Activated gamma-delta T cell treated with anti-CD3 and anti-CD28 coated beads, Interleukin-2, amount 50 U/mL, for 16 hours (primary cell): ENCODE data around the gene LMTK3.

Experiments used
- DNase-seq: peaks from one replicate; pipeline ENCODE4 v3.0.0-alpha.2; 2020; ENCODE audit warnings: low read depth

The LMTK3 gene

DNA sequence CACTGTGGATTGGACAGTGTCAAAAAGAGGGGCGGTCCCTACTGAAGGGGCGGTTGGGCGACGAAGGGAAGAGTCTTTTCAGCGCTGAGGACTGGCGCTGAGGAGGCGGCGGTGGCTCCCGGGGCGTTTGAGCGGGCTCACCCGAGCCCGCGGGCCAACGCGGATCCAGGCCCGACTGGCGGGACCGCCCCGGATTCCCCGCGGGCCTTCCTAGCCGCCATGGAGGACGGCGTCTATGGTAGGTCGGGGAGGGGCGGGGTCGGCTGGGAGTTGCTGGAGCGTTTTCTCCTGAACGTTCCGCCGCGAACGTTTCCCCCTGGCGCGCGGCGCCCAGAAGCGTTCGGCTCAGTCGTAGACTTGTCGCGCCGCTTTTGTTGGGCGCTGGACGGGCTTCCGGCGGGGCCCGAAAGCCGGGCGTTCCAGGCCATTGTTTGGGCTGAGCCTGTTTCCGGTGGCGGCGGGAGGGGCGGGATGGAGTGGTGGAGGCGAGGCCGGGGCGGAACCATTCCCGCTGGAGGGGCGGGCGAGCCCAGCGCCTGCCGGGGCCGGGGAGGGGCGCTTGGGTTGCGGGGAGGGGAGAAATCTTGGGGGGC lies 42.2 kb downstream of the LMTK3 start, which contains the start of gene CYTH2:
Gene CYTH2 (plus strand): TSS at position 81 of the 593 bp plus-strand sequence. CDS start 139 bp downstream, at position 220.
- DNase-seq, result peak; percentile 49

DNA sequence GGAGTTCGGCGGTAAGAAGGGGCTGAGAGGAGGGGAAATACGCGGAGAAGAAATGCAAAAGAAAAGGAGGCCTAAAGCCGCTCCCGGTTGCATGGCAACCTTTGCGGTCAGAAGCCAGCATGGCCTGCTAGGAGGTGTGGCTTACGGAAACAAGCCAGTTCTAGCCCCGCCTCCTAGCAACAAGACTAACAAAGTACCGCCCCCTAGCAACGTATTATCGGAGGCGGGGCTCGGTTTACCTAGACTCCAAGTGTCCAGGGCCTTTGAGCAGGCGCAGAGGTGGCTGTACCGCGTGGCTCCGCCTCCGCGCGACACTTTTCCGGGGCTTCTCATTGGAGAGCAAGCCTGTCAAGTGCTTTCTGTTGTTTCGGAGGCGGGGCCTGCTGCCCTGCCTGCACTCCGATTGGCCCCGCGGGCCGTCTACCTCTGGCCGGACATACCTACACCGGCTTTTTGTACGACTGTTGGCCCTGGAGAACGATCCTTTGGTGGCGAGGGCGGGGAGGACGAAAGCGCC lies 42.8 kb downstream of the LMTK3 start:
- DNase-seq, result peak; percentile 99

GRCh38 chr19:48466561-48467325 lies 44.9 kb downstream of the LMTK3 start:
- DNase-seq, result no peak

DNA sequence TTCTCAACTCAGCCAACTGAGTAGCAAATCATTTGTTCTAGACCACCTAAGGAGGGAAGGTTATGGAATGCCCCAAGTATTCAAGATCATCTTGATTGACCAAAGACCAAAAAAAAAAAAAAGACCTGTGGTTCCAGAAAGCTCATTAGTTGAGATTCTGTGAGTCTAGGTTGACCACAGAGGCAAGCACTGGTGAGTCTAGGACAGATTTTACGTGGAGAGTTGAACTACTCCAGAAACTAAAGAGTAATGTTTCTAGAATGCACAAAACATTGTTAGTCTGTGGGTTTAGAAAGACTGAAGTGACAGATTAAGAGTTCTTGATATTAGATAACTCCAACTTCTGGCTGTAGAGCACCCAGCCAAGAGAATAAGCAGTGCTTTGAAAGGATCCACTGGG lies 46.4 kb downstream of the LMTK3 start:
- DNase-seq, result no peak

DNA sequence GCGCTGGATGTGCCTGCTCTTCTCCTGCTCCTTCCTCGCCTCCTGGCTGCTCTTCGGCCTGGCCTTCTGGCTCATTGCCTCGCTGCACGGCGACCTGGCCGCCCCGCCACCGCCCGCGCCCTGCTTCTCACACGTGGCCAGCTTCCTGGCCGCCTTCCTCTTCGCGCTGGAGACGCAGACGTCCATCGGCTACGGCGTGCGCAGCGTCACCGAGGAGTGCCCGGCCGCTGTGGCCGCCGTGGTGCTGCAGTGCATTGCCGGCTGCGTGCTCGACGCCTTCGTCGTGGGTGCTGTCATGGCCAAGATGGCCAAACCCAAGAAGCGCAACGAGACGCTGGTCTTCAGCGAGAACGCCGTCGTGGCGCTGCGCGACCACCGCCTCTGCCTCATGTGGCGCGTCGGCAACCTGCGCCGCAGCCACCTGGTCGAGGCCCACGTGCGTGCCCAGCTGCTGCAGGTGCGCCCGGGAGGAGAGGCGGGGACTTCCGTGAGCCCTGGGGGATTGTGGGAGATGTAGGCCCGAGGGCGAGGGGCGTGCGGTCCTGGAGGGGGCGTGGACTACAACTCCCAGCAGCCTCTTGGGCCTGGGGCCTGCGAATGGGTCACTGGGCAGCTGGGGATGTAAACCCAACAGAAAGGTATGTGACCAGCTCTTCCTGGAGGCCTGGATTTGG lies 49.5 kb downstream of the LMTK3 start:
- DNase-seq, result no peak

- DNase-seq, result no peak
Measured at GRCh38 chr19:48461651-48461981, 50.0 kb downstream of the LMTK3 start.

DNA sequence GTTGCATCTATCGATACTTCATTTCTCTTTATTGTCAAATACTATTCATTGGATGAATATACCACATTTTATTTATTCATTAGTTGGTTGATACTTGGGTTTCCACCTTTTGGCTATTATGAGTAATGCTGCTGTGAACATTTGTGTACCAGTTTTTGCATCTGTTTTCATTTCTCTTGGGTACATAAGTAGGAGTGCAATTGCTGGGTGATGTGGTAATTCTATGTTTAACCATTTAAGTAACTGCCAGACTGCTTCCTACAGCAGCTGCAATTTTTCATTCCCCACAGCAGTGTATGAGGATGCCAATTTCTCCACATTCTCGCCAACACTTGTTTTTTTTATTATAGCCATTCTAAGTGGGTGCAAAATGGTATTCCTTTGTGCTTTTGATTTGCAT lies 53.6 kb downstream of the LMTK3 start:
- DNase-seq, result no peak

DNA sequence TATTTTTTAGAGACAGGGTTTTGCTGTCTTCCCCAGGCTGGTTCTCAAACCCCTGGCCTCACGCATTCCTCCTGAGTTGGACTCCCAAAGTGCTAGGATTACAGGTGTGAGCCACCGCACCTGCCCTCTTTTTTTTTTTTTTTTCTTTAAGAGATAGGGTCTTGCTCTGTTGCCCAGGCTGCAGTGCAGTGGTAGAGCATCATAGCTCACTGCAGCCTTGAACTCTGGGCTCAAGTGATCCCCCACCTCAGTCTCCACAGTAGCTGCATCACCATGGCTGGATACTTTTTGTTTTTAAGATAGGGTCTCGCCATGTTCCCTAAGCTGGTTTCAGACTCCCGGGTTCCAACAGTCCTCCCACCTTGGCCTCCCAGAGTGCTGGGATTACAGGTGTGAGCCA lies 54.8 kb downstream of the LMTK3 start:
- no peak for DNase-seq

DNA sequence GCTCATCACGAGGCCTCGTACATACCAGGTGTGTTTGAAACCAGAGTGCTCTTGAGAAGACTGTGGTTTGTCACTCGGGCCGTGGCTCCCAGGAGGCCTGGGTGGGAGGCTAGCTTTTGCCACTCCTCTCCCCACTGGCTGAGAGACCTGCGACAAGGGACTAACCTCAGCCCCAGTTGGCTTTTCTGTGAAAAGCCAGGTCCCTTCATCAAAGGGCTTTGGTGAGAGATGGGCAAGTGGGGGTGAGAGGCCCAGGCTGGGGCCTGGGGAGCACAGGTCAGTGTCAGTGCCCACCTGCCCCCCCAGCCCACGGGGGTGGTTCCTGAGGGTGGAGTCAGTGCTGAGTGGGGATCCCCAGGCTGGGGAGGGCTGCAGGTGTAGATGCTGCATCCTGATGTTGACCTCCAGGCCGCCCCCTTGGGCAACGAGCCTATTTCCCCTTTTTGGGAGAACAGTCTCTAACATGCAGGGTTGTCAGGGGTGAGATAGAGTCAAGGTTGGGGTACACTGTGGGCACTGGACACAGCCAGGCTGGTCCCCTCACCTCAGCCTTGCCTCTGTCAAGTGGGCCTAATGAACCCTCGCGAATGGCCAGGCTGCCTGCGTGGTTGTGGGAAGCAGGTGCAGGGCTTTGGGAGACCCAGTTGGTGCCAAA lies 55.6 kb downstream of the LMTK3 start:
- DNase-seq, result no peak

GRCh38 chr19:48455171-48455907 lies 56.3 kb downstream of the LMTK3 start, which contains the start of gene KCNJ14:
Gene KCNJ14, plus strand, starts transcription at chr19:48455574. Its CDS starts 6,151 bp downstream, at chr19:48461725.
- no peak for DNase-seq

- DNase-seq, result no peak
Measured at GRCh38 chr19:48454150-48454730, 57.4 kb downstream of the LMTK3 start.

- no peak for DNase-seq
Measured at GRCh38 chr19:48452289-48453190, 59.1 kb downstream of the LMTK3 start.

DNA sequence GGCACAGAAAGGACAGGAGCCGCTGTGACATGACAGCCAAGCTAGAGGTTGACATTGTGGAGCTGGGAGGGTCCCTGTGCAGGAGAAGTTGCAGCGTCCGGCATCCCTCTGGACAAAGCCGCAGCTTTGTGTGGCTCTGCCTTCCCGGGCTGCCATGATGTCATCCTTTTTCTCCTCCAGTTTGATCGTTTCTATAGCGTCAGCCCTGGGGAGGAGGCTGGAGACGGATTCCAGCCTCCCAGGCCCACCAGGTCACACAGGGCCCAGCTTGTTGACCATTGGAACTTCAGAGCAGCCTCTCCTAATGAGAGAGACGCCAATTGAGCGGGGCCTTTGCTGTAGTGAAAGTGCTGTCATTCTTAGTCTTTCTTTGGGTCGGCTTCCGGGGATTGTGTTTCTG lies 60.0 kb downstream of the LMTK3 start:
- DNase-seq, result no peak

GRCh38 chr19:48450863-48451262 lies 60.8 kb downstream of the LMTK3 start:
- no peak for DNase-seq

DNA sequence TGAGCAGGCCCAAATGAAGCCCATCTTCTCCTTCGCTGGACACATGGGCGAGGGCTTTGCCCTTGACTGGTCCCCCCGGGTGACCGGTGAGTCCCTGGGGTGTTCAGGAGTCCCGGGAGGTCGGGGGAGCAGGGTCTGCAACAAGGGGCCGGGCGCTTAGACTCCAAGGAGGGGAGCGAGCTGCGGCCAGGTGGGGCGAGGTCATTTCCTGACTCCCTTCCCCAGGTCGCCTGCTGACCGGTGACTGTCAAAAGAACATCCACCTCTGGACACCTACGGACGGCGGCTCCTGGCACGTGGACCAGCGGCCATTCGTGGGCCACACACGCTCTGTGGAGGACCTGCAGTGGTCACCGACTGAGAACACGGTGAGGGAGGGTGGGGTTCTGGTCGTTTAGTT lies 61.2 kb downstream of the LMTK3 start:
- no peak for DNase-seq

- no peak for DNase-seq
Measured at GRCh38 chr19:48448563-48448962, 63.1 kb downstream of the LMTK3 start.

DNA sequence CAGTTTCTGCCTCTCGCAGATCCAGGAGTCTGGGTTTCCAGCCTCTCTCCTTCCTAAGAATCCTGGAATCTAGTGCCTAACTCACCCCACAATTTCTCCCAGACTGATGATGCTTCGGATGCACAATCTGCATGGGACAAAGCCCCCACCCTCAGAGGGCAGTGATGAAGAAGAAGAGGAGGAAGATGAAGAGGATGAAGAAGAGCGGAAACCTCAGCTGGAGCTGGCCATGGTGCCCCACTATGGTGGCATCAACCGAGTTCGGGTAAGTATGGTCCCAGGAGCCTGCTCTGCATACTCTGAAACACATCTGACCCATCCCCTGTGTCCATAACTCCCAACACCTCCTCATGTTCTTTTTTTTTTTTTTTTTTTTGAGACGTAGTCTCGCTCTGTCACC lies 65.1 kb downstream of the LMTK3 start:
- DNase-seq, result no peak

GRCh38 chr19:48445606-48446481 lies 65.8 kb downstream of the LMTK3 start, which contains the start of gene GRWD1:
Gene GRWD1, plus strand, starts transcription at chr19:48445983. Its CDS starts 23 bp downstream, at chr19:48446006.
- peak; percentile 88 for DNase-seq

DNA sequence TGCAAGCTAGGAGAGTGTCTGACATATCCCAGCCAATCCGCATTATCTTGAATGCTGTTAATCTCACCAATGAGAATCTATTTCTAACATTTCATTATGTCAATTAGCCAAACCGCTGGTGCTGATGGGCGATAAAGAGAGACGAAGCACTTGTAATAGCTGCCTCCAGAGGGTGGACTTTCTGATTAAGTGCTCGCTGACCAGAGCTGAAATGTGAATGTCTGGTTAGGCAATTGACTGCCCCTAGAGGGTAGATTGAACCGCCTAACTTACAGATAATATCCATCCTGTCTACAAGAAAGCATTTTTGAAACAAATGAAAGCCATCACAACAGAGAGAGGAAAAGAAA lies 66.4 kb downstream of the LMTK3 start:
- DNase-seq, result no peak

DNA sequence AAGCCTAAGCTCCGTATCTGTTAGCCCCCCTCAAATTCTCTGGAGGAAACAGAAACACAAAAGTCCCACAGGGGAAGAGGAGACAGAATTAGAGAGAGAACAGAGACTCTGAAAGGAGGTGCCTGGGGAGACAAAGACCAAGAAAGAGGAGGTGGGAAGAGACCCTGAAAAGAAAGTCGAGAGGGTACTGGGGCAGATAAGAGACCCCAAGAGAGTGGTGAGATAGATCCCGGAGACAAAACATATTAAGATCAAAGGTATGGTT lies 66.8 kb downstream of the LMTK3 start:
- DNase-seq, result no peak
